A204.1 (cell line): ENCODE data around the gene FLT3LG.
"Not testable (repeated sequence)": the region's sequence is repeated elsewhere in the genome, so short reads cannot be mapped to it uniquely, and the experiment has no call there.

Experiments used
- FAIRE-seq: peaks from 2 replicates; lab custom pipeline; 2012; peaks lifted over from hg19 to GRCh38; lab: Jason Lieb, UNC

FLT3LG gene

GRCh38 chr19:49441210-49441959, 32.6 kb upstream of the FLT3LG start, which contains the start of gene SLC17A7:
Gene SLC17A7, minus strand, starts transcription at chr19:49441527. Its CDS starts 148 bp downstream, at chr19:49441379.
- FAIRE-seq = no peak

GRCh38 chr19:49441960-49442350, 32.1 kb upstream of the FLT3LG start:
- no peak for FAIRE-seq

GRCh38 chr19:49442354-49442753, 31.7 kb upstream of the FLT3LG start:
- no peak for FAIRE-seq

DNA sequence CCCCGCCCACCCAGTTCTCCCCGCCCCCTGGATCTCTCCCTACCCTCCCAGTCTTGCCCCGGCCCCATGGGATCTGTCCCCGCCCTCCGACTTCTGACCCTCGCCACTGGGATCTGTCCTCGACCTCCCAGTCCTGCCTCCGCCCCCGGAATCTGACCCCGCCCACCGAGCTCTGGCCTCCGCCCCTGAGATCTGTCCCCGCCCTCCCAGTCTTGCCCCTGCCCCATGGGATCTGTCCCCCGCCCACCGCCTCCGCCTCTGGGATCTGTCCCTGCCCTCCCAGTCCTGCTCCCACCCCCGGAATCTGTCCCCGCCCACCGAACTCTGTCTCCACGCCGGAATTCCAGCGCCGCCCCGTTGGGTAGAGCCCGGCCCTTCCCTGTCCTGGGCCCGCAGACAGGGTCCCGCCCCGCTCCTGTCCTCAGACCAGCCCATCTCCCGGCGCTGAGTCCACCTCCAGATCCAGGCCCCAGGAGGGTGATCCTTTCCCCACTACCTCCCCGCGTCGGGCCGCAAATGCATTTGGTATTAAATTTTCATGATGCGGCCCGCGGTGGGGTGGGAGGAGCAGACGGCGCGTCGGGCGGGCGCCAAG, 31.1 kb upstream of the FLT3LG start:
- FAIRE-seq = no peak

DNA sequence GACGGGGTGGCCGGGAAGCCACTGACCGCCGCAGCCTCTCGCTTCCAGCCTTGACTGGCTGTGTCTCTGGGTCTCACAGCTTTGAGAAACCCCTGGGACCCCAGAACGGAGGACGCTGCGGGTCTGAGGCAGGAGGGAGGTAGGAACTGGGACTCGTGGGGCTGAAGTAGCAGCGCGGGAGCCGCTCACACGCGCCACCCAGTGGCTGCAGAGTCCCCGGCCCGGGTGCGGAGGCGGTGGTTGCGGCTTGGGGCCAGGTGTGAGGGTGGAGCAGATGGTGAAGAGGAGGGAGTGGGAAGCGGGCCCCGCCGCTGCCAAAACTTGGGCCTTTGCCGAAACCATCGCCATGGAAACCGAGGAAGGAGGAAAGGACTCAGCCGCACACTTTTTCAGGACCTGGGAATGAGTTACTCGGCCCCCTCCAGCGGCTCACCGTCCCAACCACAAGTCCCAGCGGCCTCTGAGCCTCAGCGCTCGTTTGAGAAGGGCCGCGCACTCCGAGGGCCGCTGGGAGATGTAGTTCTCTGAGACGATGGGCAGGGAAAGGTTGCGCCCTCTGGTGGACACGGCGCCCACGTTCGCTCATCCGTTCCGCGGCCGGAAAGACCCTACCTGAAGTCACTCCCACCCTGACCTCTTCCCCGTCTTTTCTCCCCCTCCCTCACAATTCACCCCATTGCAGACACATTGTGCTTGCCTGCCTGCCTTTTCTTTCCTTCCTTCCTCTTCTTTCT, 30.5 kb upstream of the FLT3LG start:
- peak; percentile 83 for FAIRE-seq

DNA sequence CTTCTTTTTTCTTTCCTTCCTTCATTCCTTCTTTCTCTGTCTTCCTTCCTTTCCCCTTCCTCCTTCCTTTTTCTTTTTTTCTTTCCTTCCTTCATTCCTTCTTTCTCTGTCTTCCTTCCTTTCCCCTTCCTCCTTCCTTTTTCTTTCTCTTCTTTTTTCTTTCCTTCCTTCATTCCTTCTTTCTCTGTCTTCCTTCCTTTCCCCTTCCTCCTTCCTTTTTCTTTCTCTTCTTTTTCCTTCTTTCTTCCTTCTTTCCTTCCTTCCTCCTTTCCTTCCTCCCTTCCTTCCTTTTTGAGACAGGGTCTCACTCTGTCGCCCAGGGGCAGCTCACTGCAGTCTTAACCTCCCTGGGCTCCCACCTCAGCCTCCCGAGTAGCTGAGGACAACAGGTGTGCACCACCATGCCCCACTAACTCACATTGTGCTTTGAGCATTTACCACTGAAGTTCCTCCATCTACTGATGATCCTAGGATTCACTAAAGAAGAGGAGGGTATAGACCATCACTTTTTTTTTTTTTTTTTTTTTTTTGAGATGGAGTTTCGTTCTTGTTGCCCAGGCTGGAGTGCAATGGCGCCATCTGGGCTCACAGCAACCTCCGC, 29.8 kb upstream of the FLT3LG start:
- FAIRE-seq = not testable (repeated sequence)

DNA sequence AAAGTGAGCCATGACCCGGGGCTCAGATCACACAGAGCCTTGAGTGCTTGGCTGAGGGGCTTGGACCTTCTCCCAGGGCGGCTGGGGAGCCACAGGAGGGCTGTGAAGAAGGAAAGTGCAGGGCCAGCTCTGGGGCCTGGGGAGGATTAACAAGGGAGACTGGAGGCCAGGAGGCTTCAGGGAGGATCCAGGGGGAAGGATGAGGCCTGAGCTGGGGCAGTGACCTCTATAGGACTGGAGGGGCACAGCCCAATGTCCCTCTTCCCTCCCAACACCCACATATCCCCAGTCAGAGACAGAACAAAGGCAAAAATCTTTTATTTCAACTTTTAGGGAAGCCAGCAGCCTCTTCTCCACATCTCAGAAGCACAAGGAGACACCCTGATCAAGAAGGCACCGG, 28.0 kb upstream of the FLT3LG start:
- no peak for FAIRE-seq

DNA sequence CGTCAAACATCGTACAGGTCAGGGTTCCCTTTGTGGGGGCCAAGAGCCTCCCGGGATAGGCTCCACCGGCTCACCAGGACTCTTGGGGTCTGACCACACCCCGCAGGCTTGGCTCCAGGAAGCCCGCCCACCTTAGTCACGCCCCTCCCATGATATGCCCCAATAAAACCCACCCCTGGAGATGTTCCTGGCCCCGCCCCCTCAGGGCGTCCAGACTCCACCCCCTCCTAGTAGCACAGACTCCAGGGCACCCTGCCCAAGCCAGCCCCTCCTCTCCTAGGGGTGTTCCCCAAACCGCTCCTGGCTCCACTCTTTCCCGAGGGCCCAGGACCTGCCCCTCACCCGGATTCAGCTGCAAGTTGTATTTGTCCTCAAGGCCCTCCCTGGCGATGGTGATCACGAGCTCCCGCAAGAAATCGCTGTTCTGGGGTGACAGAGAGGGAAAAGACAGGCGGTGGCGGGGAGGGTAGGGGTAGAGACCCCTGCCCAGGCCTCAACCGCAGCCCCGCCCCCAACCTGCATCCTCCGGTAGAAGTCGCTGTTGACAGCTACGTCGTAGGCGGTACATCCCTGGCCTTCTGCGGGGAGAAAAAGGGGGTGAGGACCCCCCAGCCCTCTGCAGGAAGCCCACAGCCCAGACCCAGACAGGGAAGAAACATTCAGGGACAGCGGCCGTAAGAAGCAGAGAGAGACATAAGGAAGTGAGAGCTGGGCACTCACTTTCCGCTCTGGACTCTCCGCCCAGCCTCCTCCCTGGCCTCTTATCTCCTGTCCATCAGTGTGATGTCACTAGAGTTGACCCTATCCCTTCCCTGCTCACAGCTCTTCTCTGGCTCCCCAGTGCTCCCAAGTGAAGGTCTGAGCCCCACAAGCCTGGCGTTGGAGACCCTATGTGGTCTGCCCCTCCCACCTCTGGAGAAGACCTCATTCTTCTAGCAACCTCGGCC, 26.3 kb upstream of the FLT3LG start:
- FAIRE-seq = no peak

GRCh38 chr19:49448432-49448786, 25.6 kb upstream of the FLT3LG start:
- no peak for FAIRE-seq

DNA sequence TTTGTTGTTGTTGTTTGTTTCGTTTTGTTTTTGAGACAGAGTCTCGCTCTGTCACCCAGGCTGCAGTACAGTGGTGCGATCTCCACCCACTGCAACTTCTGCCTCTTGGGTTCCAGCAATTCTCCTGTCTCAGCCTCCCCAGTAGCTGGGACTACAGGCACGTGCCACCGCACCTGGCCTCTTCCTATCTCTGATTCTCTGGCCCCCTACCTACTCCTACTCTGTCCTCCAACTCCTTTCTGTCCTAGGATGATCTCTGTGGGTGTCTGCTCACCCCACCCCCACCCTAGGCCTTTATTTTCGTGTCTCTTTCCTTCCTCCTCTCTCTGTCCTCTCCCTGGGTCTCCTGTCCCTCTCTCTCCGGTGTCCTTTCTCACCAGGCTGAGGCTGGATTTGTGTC, 23.6 kb upstream of the FLT3LG start:
- FAIRE-seq = no peak

DNA sequence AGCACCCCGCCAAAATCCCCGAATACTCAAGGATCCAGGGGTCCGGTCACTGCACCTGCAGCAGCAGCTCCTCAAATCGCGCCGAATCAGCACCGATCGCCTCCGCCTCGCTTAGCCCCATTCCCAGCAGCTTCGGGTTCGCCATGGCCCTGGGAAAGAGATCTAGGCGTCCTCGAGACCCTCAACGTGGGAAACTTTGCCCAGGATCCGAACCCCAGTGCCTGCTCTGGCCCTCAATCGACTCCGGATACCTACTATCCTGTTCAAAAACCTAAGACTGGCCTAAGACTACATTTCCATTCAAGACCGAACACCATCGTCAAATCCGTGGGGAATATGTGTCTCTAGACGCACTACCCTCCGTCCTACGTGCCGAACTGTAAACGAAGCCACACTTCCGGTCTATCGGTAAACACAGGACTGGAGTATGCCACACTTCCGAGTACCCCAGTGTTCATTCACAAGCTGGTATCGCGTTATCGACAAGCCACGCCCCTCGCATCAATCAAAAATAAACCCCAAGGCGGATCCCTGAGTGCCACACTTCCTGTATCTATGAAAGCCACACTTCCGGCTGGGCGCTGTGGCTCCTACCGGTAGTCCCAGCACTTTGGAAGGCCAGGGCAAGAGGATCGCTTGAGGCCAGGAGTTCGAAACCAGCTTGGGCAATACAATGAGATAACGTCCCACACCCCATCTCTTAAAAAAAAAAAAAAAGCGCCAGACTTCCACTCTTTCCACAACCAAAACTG, 22.4 kb upstream of the FLT3LG start, which contains the start of gene PIH1D1:
PIH1D1 (minus strand) TSS at position 385 of the 752 bp plus-strand sequence; CDS start at position 145, 240 bp downstream.
- FAIRE-seq = peak; percentile 98

DNA sequence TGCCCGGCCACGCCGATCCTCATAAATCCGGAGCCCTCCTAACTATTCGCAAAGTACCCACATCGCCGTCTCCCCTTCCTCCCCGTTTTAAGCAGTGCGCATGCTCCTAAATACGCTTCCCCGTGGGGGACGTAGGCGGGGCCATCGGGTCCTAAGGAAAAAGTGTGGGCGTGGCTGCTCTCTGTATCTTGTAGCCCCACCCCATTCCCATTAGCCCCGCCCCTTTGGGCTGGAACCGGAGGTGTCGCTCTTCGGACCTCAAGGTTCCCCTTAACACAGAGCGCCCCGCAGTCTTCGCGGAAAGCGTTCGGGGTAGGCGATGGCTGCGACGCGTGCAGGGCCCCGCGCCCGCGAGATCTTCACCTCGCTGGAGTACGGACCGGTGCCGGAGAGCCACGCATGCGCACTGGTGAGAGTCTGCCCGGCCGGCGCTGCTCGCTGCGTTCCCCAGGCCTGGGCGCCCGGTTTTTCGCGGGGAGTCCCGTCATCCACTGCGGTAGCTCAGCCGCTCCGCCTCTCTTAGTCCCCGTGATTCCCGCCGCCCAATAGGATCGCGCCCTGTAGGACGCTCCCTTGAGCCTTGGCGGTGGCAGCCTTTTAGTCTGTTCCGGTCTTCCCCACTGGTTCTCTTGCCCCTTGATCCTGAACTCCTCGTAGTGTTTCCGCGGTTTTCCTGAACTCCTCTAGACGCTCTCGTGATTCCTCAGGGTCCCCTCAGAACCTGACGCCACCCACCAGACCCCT, 20.8 kb upstream of the FLT3LG start, which contains the start of gene ALDH16A1:
ALDH16A1 (plus strand) TSS at position 213 of the 744 bp plus-strand sequence; CDS start at position 320, 107 bp downstream.
- peak; percentile 82 for FAIRE-seq

- no peak for FAIRE-seq
Measured at GRCh38 chr19:49453757-49454240, 20.2 kb upstream of the FLT3LG start.

GRCh38 chr19:49455773-49456172, 18.2 kb upstream of the FLT3LG start:
- FAIRE-seq = no peak

DNA sequence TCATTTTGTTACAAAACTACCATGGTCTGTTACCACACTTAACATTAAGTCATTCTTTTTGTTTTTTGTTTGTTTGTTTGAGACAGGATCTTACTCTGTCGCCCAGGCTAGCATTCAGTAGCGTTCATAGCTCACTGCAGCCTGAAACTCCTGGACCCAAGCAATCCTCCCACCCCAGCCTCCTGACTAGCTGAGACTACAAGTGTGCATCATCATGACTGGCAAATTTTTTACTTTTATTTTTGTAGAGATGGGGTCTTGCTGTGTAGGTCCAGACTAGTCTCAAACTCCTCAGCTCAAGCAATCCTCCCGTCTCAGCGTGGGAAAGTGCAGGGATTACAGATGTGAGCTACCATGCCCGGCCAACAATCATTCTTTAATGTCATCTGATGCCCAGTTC, 17.7 kb upstream of the FLT3LG start:
- no peak for FAIRE-seq

GRCh38 chr19:49458567-49458903, 15.5 kb upstream of the FLT3LG start:
- FAIRE-seq = no peak

DNA sequence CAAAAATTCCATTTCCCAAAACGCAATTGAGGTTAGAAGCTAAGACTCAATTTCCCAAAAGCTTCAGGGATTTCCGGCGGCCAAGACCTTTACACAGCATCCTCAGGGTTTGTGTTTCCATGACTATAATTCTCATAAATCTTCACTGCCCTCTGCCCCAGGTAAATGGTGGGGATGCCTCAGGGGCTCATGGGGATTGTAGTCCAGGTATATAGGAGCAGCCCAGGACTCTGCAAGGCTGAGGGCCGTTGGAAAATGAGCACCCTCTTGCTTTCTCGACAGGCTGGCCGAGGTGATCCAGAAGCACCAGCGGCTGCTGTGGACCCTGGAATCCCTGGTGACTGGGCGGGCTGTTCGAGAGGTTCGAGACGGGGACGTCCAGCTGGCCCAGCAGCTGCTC, 14.6 kb upstream of the FLT3LG start:
- no peak for FAIRE-seq

DNA sequence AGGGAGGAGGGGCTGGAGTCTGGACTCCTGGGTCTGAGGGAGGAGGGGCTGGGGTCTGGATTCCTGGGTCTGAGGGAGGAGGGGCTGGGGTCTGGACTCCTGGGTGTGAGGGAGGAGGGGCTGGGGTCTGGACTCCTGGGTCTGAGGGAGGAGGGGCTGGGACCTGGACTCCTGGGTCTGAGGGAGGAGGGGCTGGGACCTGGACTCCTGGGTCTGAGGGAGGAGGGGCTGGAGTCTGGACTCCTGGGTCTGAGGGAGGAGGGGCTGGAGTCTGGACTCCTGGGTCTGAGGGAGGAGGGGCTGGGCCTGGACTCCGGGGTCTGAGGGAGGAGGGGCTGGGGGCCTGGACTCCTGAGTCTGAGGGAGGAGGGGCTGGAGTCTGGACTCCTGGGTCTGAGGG, 12.9 kb upstream of the FLT3LG start:
- FAIRE-seq = not testable (repeated sequence)

DNA sequence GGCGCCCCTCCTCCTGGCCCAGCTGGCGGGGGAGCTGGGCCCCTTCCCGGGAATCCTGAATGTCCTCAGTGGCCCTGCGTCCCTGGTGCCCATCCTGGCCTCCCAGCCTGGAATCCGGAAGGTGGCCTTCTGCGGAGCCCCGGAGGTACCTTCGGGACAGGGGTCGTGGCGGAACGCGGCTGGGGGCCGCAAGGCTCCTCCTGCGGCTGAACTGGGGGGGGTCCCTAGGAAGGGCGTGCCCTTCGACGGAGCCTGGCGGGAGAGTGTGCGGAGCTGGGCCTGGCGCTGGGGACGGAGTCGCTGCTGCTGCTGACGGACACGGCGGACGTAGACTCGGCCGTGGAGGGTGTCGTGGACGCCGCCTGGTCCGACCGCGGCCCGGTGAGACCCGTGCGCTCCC, 12.4 kb upstream of the FLT3LG start:
- no peak for FAIRE-seq

GRCh38 chr19:49462492-49462891, 11.5 kb upstream of the FLT3LG start:
- FAIRE-seq = no peak
